HepG2 (cell line): ENCODE measurements around the gene TBC1D14. TPM values are rescaled to one million over a fixed set of nuclear protein-coding genes. Genes with fewer than 3 reads are reported as not detected.

Experiments used
- AGO2 ChIP-seq: fragments of 200-400 bp; formaldehyde crosslinking; optimal IDR thresholded peaks from 2 replicates; pipeline ENCODE3; 2017; ENCODE audit warnings: mild to moderate bottlenecking, low read depth, low read length, moderate library complexity
- DNMT1 ChIP-seq: sonication (generic); formaldehyde crosslinking; IDR thresholded peaks from 2 replicates; pipeline ENCODE4 v1.5.1; 2020; ENCODE audit warnings: mild to moderate bottlenecking, missing genetic modification reagents
- HNRNPL ChIP-seq: fragments of 200-400 bp; formaldehyde crosslinking; IDR thresholded peaks from 2 replicates; pipeline ENCODE4 v1.6.1; 2017; ENCODE audit warnings: mild to moderate bottlenecking, low read depth, low read length
- MBD4 ChIP-seq: IDR thresholded peaks from 2 replicates; pipeline ENCODE4 v1.6.1; 2012; ENCODE audit warnings: low read length, inconsistent platforms, borderline replicate concordance
- ONECUT2 ChIP-seq: sonication (generic); formaldehyde crosslinking; IDR thresholded peaks from 2 replicates; pipeline ENCODE4 v1.4.0; 2020; ENCODE audit warnings: missing genetic modification reagents
- RAD21 ChIP-seq: fragments of 450-650 bp; formaldehyde crosslinking; IDR thresholded peaks from 2 replicates; pipeline ENCODE4 v1.5.0; 2020; ENCODE audit warnings: mild to moderate bottlenecking
- SOX13 ChIP-seq, 3 experiments: fragments of 450-650 bp in 1 of 3; sonication (generic) in 1 of 3; formaldehyde crosslinking in 1 of 3; IDR thresholded peaks in 2 of 3; conservative IDR thresholded peaks in 1 of 3; 2 replicates each; pipeline versions ENCODE4 v1.5.0 to v1.6.1; 2016 to 2020; ENCODE audit warnings: antibody characterized with exemption in 1 of 3, mild to moderate bottlenecking in 1 of 3, missing compliant biosample characterization in 1 of 3, missing genetic modification reagents in 1 of 3, moderate library complexity in 1 of 3
- ZBTB38 ChIP-seq: sonication (generic); formaldehyde crosslinking; IDR thresholded peaks from 2 replicates; pipeline ENCODE4 v1.5.1; 2020; ENCODE audit warnings: mild to moderate bottlenecking, missing genetic modification reagents
- ZNF382 ChIP-seq: sonication (generic); formaldehyde crosslinking; IDR thresholded peaks from 2 replicates; pipeline ENCODE4 v1.5.0; 2020; ENCODE audit warnings: missing genetic modification reagents, mild to moderate bottlenecking, borderline replicate concordance
- polyA plus RNA-seq, 8 experiments: library from polyadenylated mRNA; depleted of rRNA in 3 of 8; stranded (reverse) in 7 of 8; unstranded in 1 of 8; fragments of >200 nt; fragmentation: Illumina TruSeq in 4 of 8; extraction: Trizol in 4 of 8; gene quantifications; 2 replicates each; pipeline versions ENCODE4 v1.2.1 to v1.2.3, GENCODE V29; 2011 to 2016; ENCODE audit warnings: low read depth in 4 of 8, missing spikeins in 1 of 8, mixed read lengths in 1 of 8; ENCODE audit not compliant: insufficient read depth in 1 of 8
- total RNA-seq, 5 experiments: library from RNA; depleted of rRNA; stranded (reverse); fragments of >200 nt; fragmentation: Illumina TruSeq; extraction: Trizol; gene quantifications; 2 replicates each; pipeline ENCODE4 v1.2.3, GENCODE V29; 2016; ENCODE audit warnings: low read depth in 1 of 5
- TF ChIP-seq, protein P1 (sequence below): sonication (generic); formaldehyde crosslinking; IDR thresholded peaks from 2 replicates; pipeline ENCODE4 v1.4.0; 2020; ENCODE audit warnings: missing genetic modification reagents
- TF ChIP-seq, protein P2 (sequence below): sonication (generic); formaldehyde crosslinking; IDR thresholded peaks from 2 replicates; pipeline ENCODE4 v1.4.0; 2020; ENCODE audit warnings: missing genetic modification reagents

Gene TBC1D14
- total and polyA plus RNA-seq, 2 of the 13 experiments (the other 11 are each of a cell fraction or from before 2014, with no cell fraction given), result 29.5 to 46.5 TPM

DNA sequence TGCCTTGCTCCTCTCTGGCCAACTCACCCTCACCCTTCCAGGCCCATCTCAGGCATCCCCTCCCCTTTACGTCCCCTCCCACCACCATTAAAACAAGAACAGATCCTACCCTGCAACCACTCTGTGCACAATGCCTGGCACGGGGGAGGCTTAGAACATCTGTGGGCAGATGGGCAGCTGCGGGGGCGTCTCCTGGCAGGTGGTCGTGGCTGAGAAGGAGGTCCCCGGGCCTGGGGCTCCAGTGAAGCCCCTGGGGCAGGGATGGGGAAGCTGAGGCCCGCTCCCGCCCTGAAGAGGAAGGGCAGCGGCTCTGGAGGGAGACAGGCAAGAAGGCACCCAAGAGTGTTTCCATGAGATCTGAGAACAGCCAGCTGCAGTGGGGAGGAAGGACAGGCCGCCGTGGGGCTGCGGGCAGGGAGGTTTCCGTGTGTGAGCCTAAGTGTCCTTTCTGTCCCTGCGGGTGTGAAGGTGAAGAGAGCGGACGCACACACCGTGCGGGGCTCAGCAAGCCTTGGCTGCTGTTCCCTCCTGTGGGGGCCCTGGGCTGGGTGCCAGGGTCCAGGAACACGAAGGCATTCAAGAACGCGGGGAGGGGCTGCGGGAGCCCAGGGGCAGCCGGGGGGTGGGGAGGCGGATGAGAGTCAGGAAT is 7.8 kb upstream of the TBC1D14 start (continued):
- TF ChIP-seq, protein P1, sequence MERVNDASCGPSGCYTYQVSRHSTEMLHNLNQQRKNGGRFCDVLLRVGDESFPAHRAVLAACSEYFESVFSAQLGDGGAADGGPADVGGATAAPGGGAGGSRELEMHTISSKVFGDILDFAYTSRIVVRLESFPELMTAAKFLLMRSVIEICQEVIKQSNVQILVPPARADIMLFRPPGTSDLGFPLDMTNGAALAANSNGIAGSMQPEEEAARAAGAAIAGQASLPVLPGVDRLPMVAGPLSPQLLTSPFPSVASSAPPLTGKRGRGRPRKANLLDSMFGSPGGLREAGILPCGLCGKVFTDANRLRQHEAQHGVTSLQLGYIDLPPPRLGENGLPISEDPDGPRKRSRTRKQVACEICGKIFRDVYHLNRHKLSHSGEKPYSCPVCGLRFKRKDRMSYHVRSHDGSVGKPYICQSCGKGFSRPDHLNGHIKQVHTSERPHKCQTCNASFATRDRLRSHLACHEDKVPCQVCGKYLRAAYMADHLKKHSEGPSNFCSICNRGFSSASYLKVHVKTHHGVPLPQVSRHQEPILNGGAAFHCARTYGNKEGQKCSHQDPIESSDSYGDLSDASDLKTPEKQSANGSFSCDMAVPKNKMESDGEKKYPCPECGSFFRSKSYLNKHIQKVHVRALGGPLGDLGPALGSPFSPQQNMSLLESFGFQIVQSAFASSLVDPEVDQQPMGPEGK (CRISPR knock-in tag), result peak; percentile 79; the same call in 1 of the 2 replicates
- TF ChIP-seq DNMT1 (CRISPR knock-in tag), result 0 out of 2 replicates have a peak, but pooled peaks have one; percentile 56
- no peak for TF ChIP-seq ZNF382 (CRISPR knock-in tag)
- TF ChIP-seq RAD21 (CRISPR knock-in tag), result 0 out of 2 replicates have a peak, but pooled peaks have one; percentile 7
- TF ChIP-seq MBD4, result no peak
- TF ChIP-seq AGO2, result peak; percentile 49
- no peak for TF ChIP-seq ONECUT2
- TF ChIP-seq ZBTB38, result peak; percentile 99
- TF ChIP-seq, protein P2, sequence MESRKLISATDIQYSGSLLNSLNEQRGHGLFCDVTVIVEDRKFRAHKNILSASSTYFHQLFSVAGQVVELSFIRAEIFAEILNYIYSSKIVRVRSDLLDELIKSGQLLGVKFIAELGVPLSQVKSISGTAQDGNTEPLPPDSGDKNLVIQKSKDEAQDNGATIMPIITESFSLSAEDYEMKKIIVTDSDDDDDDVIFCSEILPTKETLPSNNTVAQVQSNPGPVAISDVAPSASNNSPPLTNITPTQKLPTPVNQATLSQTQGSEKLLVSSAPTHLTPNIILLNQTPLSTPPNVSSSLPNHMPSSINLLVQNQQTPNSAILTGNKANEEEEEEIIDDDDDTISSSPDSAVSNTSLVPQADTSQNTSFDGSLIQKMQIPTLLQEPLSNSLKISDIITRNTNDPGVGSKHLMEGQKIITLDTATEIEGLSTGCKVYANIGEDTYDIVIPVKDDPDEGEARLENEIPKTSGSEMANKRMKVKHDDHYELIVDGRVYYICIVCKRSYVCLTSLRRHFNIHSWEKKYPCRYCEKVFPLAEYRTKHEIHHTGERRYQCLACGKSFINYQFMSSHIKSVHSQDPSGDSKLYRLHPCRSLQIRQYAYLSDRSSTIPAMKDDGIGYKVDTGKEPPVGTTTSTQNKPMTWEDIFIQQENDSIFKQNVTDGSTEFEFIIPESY, result peak; percentile 79
- TF ChIP-seq HNRNPL, result peak; percentile 9; the same call in 1 of the 2 replicates
- no peak for TF ChIP-seq SOX13 (IDR thresholded peaks at IDR 0.05)
- peak in 1 of 2 experiments; percentile 19; a peak in 1 of 4 replicates for TF ChIP-seq SOX13 (CRISPR knock-in tag; conservative IDR thresholded peaks at IDR 0.05 in 1 of 2, IDR thresholded peaks at IDR 0.05 in 1 of 2)
- TF ChIP-seq, all 625 proteins: peak for 18
